ENCODE results near the gene TTC36.

DNA sequence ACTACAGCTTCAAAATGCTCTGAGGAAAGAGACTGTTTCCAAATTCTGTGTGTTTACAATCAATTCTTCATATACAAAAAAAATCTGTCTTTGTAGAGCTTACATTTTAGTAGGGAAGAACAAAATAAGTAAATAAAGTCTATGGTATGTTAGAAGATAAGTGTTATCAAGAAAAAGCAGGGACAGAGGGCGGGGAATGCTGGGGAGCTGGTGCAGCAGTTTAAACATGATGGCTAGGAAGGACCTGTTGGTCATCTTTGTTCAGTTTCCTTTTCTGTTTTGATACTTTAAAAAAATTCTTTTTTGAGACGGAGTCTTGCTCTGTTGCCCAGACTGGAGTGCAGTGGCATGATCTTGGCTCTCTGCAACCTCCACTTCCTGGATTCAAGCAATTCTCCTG lies 19.9 kb downstream of the TTC36 start:
- TF ChIP-seq CTCF (IDR thresholded peaks at IDR 0.05) (no peak), POLR2AphosphoS5 (IDR thresholded peaks at IDR 0.05; ENCODE audit: low read depth, low read length) (no peak), TCF7L2 (IDR thresholded peaks at IDR 0.05; ENCODE audit: low read depth, low read length) (no peak), SIN3A (IDR thresholded peaks at IDR 0.05; ENCODE audit: borderline replicate concordance, insufficient read depth, low read depth, low read length) (no peak)
- TF ChIP-seq, protein P1, sequence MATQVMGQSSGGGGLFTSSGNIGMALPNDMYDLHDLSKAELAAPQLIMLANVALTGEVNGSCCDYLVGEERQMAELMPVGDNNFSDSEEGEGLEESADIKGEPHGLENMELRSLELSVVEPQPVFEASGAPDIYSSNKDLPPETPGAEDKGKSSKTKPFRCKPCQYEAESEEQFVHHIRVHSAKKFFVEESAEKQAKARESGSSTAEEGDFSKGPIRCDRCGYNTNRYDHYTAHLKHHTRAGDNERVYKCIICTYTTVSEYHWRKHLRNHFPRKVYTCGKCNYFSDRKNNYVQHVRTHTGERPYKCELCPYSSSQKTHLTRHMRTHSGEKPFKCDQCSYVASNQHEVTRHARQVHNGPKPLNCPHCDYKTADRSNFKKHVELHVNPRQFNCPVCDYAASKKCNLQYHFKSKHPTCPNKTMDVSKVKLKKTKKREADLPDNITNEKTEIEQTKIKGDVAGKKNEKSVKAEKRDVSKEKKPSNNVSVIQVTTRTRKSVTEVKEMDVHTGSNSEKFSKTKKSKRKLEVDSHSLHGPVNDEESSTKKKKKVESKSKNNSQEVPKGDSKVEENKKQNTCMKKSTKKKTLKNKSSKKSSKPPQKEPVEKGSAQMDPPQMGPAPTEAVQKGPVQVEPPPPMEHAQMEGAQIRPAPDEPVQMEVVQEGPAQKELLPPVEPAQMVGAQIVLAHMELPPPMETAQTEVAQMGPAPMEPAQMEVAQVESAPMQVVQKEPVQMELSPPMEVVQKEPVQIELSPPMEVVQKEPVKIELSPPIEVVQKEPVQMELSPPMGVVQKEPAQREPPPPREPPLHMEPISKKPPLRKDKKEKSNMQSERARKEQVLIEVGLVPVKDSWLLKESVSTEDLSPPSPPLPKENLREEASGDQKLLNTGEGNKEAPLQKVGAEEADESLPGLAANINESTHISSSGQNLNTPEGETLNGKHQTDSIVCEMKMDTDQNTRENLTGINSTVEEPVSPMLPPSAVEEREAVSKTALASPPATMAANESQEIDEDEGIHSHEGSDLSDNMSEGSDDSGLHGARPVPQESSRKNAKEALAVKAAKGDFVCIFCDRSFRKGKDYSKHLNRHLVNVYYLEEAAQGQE (IDR thresholded peaks at IDR 0.05; ENCODE audit: insufficient read depth in 1 of 2, low read depth in 2 of 2, low read length in 1 of 2), result no peak

Data from Panc1 (cell line).